Activated naive CD4-positive, alpha-beta T cell treated with Interleukin-2 at 50 U/mL for 16 hours (primary cell): ENCODE results near the gene SNCB.
"Not testable (repeated sequence)": the region's sequence is repeated elsewhere in the genome, so short reads cannot be mapped to it uniquely, and the experiment has no call there.

Source experiments
- DNase-seq: peaks from one replicate; pipeline ENCODE4 v3.0.0-alpha.2; 2020

The SNCB gene

DNA sequence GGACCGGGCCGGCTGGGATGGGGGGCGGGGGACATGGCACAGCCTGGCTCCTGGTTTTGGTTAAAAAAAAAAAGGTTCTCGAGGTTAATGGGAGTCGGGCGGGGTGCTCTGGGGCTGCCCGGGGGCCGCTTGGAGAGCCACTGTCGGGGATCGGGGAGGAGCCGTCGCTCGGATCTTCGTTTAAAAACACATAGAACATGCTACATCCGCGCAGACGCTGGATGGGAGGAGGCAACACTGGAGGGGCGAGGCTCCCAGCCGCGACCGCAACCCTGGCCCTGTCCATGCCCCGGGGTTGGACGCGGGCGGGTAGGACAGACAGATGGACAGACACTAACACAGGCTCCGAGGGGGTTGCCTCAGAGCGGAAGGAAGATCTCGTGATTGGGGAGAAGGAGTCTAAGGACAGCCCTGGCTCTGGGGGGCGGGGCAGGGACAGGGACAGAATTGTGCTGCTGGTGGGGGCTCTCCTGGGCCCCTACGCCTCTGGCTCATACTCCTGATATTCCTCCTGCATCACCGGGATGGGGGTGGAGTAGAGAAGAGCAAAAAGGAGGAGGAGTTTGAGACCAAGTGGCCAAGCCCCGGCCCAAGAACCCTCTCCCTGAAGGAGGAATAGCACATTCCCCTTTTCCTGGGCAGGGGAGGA, 9.9 kb downstream of the SNCB start:
- peak; percentile 16 for DNase-seq

DNA sequence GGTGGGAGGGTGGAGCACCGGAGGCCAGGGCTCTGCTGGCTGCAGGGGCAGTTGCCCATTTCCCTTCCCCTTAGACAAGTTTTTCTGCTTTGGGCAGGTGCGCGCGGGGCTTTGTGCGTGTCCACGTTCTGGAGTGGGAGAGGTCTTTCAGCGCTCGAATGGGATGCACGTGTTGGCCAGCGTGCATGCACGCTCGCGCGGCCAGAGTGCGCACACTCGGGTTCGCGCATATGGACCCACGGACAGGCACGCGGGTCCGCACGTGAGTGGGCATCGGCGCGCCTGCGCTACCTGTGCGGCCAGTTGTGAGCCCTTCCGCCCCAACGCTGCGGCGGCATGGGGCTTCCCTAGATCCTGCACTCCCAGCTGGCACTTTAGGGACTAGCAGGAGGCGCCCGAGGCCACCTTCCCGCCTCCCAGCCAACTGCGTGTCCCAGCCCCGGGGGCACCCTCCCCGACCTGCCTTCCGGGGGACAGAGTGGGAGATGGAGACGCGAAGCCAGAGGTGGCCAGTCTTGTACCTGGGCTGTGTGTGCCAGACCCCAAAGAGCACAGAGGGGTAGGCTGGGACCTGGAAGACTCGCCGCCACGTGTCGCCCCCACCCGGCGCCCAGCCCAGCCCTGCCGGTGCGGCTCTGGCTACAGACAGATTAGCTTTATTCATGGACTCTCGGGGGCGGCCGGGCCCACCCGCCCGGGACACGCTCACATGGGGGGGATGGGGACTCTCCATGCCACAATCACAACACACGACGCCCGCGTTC, 10.6 kb downstream of the SNCB start:
- DNase-seq: no peak

DNA sequence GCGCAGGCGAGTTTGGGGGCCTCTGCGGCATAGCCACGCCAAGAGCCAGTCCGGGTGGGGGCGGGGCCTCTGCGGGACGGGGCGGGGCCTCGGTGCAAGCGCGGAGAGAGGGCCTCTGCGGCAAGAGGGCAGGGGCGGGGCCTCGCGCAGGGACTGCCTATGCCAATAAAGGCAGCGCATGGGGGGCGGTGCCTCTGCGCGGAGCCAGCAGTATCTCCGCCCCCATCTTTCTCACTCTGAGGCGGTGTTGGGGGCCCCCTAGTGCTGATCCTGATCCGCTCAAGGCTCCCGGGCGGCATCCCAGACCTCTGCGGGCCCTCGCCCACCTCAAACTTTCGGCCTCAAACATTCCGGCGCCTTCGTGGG, 11.1 kb downstream of the SNCB start:
- peak; percentile 79 for DNase-seq

DNA sequence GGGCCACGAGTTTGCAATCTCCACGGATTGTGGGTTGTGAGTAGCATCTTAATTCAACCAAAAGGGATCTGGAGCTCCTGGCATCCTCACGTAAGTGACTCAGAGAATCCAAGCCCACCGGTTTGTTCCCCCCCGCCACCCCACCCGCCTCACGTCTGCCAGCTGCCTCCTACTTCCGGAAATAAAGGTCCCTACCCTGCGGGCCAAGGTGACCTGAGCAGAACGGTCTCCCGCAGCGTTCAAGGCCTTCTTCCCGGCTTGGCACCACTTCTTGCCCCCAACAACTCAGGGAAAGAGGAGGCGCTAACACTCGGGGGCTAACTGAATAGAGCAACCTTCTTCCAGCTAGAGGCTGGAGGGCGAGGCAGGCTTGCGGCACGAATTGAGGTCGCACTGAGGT, 11.6 kb downstream of the SNCB start:
- no peak for DNase-seq

DNA sequence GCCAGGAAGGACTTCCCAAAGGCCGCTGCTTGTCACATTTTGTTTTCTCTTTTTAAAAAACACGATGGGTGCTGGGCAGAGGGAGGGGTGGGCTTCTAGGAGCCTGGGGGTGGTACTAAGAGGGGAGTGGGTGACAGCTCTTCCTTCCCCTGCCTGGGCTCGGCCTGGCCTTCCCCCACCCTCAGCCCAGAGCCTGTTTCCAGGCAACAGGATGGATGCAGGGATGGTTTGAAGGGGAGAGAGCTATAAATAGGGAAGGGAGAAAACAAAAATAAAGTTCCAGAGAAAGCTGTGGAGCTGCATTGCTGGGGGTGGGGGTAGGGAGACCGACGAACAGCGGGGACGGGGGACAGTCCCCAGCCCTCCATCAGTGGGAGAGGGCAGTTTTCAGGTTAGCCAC, 13.8 kb downstream of the SNCB start:
- DNase-seq: no peak

DNA sequence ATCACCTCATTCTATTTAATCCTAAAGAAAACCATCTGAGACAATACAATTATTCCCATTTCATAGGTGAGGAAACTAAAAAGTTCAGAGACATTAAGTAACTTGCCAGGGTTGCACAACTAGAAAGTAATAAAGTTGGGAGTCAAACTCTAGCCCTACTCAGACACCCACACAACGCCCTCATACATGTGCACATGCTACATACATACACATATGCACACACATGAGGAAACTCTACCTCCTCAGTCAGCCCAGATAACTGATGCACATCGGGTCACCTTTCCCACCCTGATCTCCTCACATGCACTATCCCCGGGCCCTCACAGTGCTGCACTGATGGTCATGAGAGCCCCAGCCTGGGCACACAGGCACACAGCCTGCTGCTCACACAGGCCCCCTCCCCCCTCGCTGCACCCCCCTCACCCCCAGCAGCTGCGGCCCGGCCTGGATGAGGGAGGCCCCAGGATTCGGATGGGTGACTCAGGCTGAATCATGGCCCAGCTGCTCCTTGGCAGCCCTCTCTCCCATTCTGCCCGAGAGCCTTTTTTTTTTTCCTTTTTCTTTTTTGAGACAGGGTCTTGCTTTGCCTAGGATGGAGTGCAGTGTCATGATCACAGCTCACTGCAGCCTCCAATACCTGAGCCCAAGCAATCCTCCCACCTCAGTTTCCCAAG, 15.4 kb downstream of the SNCB start:
- DNase-seq: no peak

DNA sequence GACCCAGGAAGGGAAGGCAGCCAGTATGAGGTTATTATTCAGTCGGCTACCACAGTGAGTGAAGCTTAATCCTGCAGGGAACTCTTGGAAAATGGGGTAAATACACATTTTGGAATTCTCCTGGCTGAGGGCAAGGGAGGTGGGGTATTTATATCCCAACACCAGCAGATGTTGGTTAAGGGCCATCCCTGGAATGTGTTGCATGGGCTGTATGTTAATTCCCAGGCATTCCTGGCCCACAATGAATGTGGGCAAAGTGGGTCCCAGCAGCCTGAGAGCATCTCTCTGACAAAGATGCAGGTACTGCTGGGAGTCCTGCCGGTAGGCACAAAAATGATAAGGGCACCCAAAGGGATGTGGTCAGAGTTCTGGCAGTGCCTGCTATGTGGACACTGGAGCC, 17.5 kb downstream of the SNCB start:
- DNase-seq: no peak

DNA sequence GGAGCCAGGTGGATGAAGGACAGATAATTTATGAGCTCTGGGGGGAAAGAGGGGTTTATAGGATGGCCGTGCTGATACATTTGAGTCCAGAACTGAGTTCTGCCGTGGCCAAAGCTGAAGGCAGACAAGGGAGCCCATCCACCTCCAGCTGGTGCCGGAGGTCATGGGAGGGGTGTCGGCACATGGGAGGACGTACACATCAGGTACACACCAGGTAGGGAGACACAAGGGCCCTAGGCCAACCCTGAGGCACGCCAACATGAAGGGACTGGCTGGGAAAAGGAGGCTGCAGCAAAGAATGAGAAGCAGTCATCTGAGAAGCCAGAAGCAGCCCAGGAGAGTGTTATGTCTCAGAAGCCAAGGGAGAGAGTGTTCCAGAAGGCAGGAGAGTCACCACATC, 18.3 kb downstream of the SNCB start:
- no peak for DNase-seq

DNA sequence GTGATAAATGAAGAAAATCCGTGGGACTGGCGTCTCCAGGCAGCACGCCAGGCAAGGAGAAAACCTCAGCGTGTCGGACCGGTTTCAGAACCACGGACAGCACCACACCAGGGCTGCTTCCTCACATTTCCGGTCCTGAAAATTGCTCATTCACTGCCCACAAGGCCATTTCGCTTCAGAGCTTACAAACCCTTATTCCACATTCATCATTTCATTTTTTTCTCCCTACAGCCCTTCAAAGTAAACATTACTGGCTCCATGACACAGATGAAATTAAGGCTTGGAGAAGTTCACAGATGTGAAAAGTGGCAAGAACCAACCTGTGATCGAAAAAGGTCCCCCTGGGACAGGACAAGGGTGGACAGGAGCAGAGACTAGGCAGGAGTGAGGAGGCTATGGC, 18.9 kb downstream of the SNCB start:
- peak; percentile 49 for DNase-seq

DNA sequence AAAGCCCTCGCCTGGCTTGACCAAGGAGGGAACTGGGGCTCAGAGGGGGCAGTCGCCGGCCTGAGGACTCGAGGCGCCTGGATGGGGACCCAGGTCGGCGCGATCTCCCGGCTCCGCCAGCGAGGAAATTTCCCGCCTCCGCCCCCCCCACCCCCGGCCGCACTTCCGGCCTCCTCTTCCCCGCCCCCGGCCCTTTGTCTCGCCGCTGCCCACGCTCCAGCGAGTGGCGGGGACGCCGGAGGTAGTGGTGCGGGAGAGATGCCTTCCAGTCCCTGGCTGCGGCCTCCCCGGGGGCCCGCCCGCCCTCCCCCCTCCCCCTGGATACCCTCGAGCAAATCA, 19.9 kb downstream of the SNCB start:
- DNase-seq: peak; percentile 14

DNA sequence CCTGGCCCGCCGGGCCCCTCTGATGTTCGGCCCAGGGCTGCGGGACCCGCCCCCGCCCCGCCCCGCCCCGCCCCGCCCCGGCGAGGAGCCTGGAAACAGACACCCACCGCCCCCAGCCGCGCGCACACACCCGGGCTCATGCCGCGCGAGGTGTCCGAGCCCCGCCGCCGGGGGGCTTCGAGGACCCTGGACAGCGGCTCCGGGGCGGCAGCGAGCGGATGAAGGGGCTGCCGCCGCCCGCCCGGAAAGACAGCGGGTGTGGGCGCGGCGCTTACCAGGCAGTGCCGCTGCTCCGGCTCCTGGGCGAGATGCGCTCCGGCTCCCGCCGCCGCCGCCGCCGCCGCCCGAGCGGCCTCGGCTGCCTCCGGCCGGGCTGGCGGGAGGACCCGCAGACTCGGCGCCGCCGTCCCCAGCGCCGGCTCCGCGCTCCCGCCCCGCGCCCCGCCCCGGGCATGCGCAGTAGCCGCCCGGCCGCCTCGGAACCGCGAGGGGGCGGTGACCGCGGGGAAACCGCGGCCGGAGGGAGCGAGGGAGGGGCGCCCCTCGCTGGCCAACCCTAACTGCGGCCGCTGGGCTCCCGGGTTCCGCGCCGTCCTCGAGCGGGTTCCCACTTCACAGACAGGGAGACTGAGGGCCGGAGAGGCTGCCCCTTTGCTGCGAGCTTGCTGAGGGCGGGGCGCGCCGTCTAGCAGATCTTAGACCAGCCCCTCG, 20.5 kb downstream of the SNCB start, which contains the start of gene GPRIN1:
GPRIN1 (minus strand) TSS at position 433 of the 711 bp plus-strand sequence. CDS start 10,322 bp downstream, outside the sequence.
- DNase-seq: peak; percentile 68

DNA sequence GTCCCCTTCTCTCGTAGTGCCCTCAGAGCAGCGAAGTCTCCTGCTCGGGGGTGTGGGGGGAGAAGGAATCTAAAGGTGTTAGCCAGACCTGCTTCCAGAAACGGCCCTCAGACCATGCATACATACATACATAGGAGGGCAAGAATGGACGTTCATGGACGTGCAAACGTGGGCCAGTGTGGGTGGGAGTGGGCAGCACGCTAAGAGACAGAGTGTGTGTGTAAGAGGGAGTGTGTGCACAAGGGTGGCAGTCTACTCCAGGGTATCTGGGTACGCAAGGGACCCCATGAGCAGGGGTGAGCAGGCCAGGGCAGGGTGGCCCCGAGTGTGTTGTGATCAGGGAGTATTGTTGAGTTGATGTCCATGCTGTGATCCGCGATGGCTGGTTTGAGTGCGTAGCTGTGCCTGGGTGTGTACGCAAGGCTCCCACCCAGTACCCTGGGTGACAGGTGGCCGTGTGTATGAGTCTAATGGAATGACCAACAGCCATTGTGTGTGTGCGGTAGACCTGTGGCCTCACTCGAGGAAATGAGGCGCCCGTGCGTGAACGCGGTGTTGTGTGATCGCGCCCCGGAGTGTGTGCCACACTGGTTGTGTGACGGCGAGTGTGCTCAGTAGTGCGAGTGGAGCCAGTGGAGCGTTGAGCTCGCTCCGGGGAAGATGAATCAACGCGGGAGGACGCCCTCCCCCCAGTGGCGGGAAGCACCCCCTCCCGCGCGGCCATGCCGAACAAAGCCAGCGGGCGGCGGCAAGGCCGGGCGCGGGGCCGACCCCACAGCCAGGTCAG, 21.2 kb downstream of the SNCB start:
- peak; percentile 21 for DNase-seq

DNA sequence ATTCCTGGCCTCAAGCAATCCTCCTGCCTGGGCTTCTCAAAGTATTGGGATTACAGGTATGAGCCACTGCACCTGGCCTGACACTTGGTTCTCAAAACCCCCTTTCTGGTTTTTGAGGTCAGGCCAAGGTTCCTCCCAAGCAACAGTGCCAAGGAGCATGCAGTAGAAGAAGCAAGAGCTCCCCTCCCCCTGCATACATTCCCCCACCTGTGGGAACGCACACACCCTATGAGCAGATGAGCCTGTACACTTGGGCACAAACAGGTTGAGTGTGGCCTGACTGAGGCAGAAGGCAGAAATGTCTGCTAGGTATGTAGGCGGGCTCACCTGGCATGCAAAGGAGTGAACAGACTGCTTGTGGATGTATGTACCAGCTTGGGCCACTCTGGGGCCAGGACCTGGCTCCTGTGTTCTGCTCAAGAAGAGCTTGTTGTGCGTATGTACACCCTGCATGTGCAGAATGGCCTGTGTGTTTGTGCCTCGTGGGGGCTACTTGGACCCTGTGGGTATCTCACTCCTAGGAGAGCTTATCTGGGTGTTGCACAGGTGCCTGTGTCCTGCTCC, 22.1 kb downstream of the SNCB start:
- DNase-seq: no peak

DNA sequence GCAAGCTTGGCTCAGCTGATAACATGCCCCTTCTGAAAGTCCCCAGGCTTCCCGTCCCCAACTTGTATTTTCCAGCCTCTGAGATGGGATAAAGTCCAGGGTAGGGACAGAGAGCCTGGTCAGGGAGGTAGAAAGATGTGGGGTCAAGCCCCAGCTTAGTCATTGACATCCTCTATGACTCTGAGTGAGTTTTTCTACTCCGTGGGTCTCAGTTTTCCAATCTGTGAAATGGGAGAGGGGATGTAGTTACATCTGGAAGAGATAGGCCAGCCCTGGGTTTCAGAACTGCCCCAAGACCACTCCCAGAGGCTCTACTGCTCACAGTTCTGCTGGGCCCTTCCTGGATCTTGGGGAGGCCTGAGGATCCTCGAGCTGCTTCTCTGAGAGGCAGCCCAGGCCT, 23.5 kb downstream of the SNCB start:
- DNase-seq: no peak

DNA sequence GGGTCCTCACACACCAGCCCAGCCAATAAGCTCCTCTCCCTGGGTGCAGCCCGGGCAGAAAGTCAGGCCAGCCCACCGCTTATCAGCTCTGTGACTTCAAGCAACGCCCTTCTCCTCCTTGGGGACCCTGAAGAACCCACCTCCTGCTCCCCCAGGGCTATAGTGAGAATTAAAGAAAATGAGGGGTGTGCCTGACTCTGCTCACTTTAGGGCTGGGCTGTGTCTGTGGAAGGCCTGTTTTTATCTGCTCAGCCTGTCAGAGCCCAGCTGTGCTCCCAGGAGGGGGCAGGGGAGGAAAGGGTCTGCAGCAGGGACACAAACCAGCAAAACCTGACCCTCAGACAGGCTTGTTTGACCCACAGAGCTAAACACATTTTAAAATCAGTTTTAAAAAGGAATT, 24.3 kb downstream of the SNCB start:
- DNase-seq: no peak

DNA sequence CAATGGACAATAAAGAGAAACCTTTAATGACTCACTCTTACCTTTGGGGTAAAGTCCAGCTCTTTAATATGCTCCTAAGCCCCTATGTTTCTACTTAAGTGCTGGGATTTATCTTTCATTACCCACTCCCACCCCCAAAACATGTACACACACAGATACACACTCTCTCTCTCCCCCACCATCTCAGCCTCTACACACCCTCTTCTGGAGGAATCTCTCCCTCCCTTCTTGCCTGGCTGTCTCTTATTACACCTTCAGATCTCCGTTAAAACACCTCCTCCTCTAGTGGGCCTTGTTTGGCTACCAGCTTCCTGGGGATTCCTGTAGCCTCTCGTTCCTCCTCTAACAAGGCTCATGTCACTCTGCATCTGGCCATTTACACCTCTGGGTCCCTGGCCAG, 27.2 kb downstream of the SNCB start:
- DNase-seq: no peak

DNA sequence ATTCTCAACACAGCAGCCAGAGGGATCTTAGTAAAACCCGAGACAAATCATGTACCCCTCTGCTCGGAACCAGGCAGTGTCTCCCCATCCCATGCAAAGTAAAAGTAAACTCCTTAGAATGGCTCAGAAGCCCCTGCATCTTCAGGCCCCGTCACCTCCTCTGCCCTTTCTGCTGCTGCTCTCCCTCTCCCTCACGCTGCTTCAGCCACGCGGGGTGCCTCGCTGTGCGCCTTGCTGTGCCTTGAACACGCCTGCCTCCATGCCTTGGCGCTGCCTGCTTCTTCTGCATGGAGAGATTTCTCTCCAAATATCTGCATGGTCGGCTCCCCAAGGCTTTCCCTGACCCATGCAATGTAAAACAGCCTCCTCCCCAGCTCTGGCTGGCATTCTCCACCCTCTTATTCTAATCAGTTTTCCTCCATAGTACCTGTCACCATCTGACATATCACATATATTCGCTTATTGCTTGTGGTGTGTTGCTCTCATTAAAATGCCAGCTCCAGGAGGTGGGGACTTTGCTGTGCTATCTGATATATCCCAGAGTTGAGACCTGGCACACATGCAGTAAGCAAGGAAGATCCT, 28.3 kb downstream of the SNCB start:
- DNase-seq: no peak

DNA sequence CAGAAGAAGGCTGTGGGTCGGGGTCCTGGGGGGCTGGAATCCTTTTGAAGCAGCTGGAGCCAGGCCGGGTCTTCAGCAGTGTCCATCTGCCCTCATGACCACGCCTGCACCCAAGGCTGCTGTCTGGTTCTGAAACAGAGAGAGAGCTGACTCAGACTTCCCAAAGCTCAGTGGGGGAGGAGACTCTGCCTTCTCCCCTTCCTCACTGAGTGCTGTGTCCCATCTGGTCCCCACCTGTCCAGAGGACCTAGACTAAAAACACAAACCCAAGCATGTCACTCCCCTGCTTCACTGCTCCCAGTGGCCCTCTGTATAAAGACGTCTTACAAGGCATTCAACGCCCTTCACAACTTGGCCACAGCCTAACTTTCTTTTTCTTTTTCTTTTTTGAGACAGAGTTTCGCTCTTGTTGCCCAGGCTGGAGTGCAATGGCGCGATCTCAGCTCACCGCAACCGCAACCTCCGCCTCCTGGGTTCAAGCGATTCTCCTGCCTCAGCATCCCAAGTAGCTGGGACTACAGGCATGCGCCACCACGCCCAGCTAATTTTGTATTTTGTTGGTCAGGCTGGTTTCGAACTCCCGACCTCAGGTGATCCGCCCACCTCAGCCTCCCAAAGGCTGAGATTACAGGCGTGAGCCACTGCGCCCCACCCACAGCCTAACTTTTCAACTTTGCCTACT, 30.4 kb downstream of the SNCB start:
- not testable (repeated sequence) for DNase-seq

DNA sequence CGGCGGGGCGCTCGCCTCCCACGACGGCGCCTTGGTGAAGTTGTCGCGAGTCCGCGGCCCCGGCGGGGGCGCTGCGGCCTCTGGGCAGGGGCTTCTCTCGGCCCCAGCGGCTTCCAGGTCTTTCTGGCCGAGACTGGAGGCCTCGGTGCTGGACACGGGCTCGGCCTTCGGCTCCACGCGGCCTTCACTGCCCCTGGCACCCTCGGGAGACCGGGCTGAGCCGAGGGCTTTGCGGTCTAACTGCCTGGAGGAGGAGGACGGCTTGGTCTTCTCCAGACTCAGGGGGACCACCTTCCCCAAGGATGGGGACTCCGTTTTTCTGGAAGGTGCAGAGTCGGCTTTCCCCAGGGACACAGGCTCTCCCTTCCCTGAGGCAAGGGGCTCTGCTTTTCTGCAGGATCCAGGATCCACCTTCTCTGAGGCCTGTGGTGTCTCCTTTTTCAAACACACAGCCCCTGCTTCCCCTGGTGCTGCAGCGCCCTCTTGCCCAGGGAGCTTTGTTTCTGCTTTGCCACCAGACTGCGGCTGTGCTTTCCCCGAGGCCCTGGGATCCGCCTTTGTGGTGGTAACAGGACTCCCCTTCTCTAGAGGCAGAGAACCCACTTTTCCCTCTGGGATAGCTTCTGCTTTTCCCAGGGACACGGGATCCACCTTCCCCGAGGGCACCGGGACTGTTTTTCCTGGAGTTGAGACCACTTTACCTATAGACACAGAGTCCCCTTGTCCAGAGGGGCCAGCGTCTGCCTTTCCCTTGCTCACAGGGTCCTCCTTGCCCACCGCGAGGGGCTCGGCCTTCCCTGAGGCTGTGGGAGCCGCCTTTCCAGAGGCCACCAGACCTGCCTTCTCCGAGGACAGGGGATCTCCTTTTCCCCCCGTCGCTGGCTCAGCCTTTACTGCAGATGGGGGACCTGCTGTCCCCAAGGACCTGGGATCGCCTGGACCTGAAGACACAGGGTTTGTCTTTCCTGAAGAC, 32.6 kb downstream of the SNCB start:
- DNase-seq: no peak
